OCI-LY7 (cell line): ENCODE results near the gene METRN. TPM values are rescaled to one million over a fixed set of nuclear protein-coding genes. Genes with fewer than 3 reads are reported as not detected.

Experiments
- BruUV-seq: library from RNA; stranded (reverse); fragments of 400-500 nt; replicated peaks from 2 replicates; lab custom pipeline; 2021; lab: Mats Ljungman, UMichigan
- CTCF ChIA-PET: fragments of 300-600 bp; sonication (Branson Sonifier 250); formaldehyde crosslinking; loops from one replicate; lab custom pipeline; 2022; ENCODE audit warnings: antibody characterized with exemption; ENCODE audit not compliant: unreplicated experiment; lab: Charles Lee
- POLR2A ChIA-PET: fragments of 300-600 bp; sonication (Branson Sonifier 250); formaldehyde crosslinking; loops from one replicate; lab custom pipeline; 2022; ENCODE audit warnings: antibody characterized with exemption; lab: Charles Lee
- DNase-seq: peaks from one replicate; pipeline ENCODE4 v3.0.0-alpha.2; 2015; ENCODE audit warnings: low spot score
- H2AFZ ChIP-seq: fragments of 200-600 bp; sonication (generic), shearing (Covaris generic); 2 replicates; pipeline ENCODE4 v1.6.1; 2014; ENCODE audit warnings: mild to moderate bottlenecking, antibody characterized with exemption, low read length, moderate library complexity
- H3K27ac ChIP-seq: fragments of 200-600 bp; sonication (generic); 2 replicates; pipeline ENCODE4 v1.5.1; 2014; ENCODE audit warnings: mixed run types, low read depth, mild to moderate bottlenecking, moderate library complexity, low read length, inconsistent platforms; ENCODE audit not compliant: poor library complexity, severe bottlenecking
- H3K36me3 ChIP-seq: fragments of 200-600 bp; sonication (generic); 2 replicates; pipeline ENCODE4 v1.6.1; 2014; ENCODE audit warnings: mild to moderate bottlenecking, antibody characterized with exemption, low read length, moderate library complexity, mixed read lengths; ENCODE audit not compliant: insufficient read depth
- H3K4me1 ChIP-seq: fragments of 200-600 bp; sonication (generic); 2 replicates; pipeline ENCODE4 v1.5.1; 2014; ENCODE audit warnings: mild to moderate bottlenecking, low read length; ENCODE audit not compliant: insufficient read depth, poor library complexity, severe bottlenecking
- H3K4me2 ChIP-seq: fragments of 200-600 bp; sonication (generic); 2 replicates; pipeline ENCODE4 v1.6.1; 2014; ENCODE audit warnings: mild to moderate bottlenecking, low read length
- H3K4me3 ChIP-seq: fragments of 200-600 bp; sonication (generic); 2 replicates; pipeline ENCODE4 v1.5.1; 2014; ENCODE audit warnings: mild to moderate bottlenecking, low read depth, low read length; ENCODE audit not compliant: poor library complexity, severe bottlenecking
- H3K79me2 ChIP-seq: fragments of 200-600 bp; sonication (generic); 2 replicates; pipeline ENCODE4 v1.6.1; 2016; ENCODE audit warnings: low read depth, mild to moderate bottlenecking, low read length, moderate library complexity, mixed read lengths; ENCODE audit not compliant: insufficient read depth
- H3K9me2 ChIP-seq: fragments of 200-600 bp; sonication (generic); 2 replicates; pipeline ENCODE4 v1.6.1; 2016; ENCODE audit warnings: mild to moderate bottlenecking, low read length, mixed read lengths; ENCODE audit not compliant: insufficient read depth
- H3K9me3 ChIP-seq: fragments of 200-600 bp; sonication (generic); 2 replicates; pipeline ENCODE4 v1.6.1; 2014; ENCODE audit warnings: mild to moderate bottlenecking, mixed run types, low read length, mixed read lengths
- H4K20me1 ChIP-seq: fragments of 200-600 bp; sonication (generic); 2 replicates; pipeline ENCODE4 v1.6.1; 2014; ENCODE audit warnings: mild to moderate bottlenecking, antibody characterized with exemption, low read length, moderate library complexity, mixed read lengths; ENCODE audit not compliant: insufficient read depth
- EZH2phosphoT487 ChIP-seq: fragments of 200-600 bp; sonication (generic); IDR thresholded peaks from 2 replicates; pipeline ENCODE4 v1.6.1; 2018; ENCODE audit warnings: low read depth, borderline replicate concordance, mild to moderate bottlenecking, mixed run types, antibody characterized with exemption, low read length, moderate library complexity, mixed read lengths
- intact Hi-C: fragments of 100-400 bp; cut with micrococcal nuclease; formaldehyde crosslinking; loops from one replicate; pipeline ENCODE4 v1.10.0; 2022; ENCODE audit not compliant: unreplicated experiment
- total RNA-seq, 2 experiments: library from RNA; depleted of rRNA in 1 of 2; stranded (reverse); fragments of >200 nt in 1 of 2; shearing (Covaris generic) in 1 of 2; gene quantifications; 2 replicates each; pipeline ENCODE4 v1.2.3, GENCODE V29; 2014 to 2022
- TF ChIP-seq, protein P1 (sequence below): fragments of 200-600 bp; sonication (generic); conservative IDR thresholded peaks from 2 replicates; pipeline ENCODE4 v1.5.1; 2014; ENCODE audit warnings: mild to moderate bottlenecking, antibody characterized with exemption, low read length, moderate library complexity, mixed read lengths

Gene METRN
- total RNA-seq, 2 experiments from 2014 or later, result 14.4 to 15.9 TPM

DNA sequence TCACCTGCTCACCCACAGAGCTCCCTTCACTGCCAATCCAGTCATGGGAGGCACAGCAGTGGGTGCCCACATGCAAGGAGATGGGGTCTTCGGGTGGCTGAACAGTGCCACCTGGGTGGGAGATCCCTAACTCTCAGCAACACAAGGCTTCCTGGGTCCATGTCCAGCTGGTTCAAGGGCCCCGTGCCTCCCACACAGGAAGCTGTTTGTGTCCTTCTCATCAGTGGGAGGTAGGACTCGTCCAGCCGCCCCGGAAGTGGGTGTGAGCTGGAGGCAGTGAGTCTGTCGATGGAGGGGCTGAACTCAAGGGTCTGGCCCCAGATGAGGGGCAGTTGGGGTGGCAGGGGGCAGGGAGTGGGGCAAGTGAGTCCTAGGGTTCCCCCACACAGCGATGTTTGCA, 10.9 kb upstream of the METRN start:
- DNase-seq, result no peak
- H3K79me2 ChIP-seq, result no peaks in the 10 kb centered on the region
- no peak overlapping the region for H3K4me2 ChIP-seq
- no peaks in the 10 kb centered on the region for H4K20me1 ChIP-seq
- no peaks in the 10 kb centered on the region for H3K36me3 ChIP-seq
- H2AFZ ChIP-seq, result no peak overlapping the region
- intact Hi-C loops, result no loop called here
- H3K4me1 ChIP-seq, result no peaks in the 10 kb centered on the region
- H3K4me3 ChIP-seq, result no peak overlapping the region
- BruUV-seq, result no TSS peak
- CTCF ChIA-PET, result no interaction called here
- H3K9me2 ChIP-seq, result no peaks in the 10 kb centered on the region
- TF ChIP-seq EZH2phosphoT487, result no peak
- TF ChIP-seq, protein P1, sequence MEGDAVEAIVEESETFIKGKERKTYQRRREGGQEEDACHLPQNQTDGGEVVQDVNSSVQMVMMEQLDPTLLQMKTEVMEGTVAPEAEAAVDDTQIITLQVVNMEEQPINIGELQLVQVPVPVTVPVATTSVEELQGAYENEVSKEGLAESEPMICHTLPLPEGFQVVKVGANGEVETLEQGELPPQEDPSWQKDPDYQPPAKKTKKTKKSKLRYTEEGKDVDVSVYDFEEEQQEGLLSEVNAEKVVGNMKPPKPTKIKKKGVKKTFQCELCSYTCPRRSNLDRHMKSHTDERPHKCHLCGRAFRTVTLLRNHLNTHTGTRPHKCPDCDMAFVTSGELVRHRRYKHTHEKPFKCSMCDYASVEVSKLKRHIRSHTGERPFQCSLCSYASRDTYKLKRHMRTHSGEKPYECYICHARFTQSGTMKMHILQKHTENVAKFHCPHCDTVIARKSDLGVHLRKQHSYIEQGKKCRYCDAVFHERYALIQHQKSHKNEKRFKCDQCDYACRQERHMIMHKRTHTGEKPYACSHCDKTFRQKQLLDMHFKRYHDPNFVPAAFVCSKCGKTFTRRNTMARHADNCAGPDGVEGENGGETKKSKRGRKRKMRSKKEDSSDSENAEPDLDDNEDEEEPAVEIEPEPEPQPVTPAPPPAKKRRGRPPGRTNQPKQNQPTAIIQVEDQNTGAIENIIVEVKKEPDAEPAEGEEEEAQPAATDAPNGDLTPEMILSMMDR, result no peak
- POLR2A ChIA-PET, result no interaction called here
- no peak overlapping the region for H3K27ac ChIP-seq
- H3K9me3 ChIP-seq, result no peaks in the 10 kb centered on the region

DNA sequence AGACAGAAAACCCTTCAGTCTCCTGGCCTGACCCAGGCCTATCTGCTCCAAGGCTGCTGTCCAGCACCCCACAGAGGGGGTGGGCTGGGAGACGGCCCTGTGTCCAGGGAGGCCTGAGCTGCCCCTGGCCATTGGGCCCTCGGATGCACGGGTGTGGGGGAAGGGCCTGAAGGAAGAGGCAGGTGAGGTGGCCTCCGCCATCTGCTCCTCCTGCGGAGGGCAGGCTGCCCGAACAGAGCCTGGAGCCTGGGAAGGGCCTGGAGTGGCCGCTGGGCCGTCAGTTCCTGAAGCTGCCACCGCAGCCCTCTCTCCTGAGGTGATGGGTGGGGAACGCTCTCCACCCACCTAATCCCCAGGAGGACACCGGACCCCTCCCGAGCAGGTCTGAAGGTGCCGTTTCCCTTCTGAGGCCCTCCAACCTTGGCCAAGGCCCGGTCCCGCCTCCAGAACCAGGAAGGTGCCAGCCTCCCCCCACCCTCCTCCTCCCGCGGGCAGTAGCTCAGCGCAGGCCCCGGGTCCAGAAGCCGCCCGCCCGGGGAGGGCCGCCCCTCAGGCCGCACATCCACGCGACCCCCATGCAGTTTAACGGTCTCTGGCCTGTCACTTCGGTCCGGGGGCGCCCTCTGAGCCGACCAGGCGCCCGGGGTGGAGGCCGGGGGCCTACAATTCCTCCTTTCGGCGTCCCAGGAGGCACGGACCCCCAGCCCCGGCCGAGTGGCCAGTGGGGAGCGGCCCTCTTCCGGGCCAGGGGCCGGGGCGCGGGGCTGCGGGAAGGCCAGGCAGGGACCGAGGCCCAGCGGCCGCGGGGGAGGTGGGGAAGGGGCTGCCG, 10.2 kb upstream of the METRN start:
- Histone ChIP-seq H2AFZ (no peak overlapping the region), H3K27ac (no peak overlapping the region), H4K20me1 (no peaks in the 10 kb centered on the region), H3K4me2 (no peak overlapping the region), H3K9me2 (no peaks in the 10 kb centered on the region), H3K4me1 (no peaks in the 10 kb centered on the region), H3K9me3 (no peaks in the 10 kb centered on the region), H3K4me3 (no peak overlapping the region), H3K36me3 (no peaks in the 10 kb centered on the region), H3K79me2 (no peaks in the 10 kb centered on the region)
- BruUV-seq, result no TSS peak
- intact Hi-C loops, result no loop called here
- ChIA-PET CTCF (no interaction called here), POLR2A (interaction anchor here (0.6 kb wide), 1 partner anchor 65 kb away, joined by 5 read pairs; no protein-coding TSS in a partner anchor)
- TF ChIP-seq, protein P1, result no peak
- TF ChIP-seq EZH2phosphoT487, result no peak
- DNase-seq, result no peak
